ENCODE data around the gene KIF18B. TPM values are rescaled to one million over a fixed set of nuclear protein-coding genes. Genes with fewer than 3 reads are reported as not detected.

KIF18B gene
- total and polyA plus RNA-seq, 2 of the 13 experiments (the other 11 are each of a cell fraction or from before 2014, with no cell fraction given), result 15.2 to 15.3 TPM

- TF ChIP-seq RFX1 (IDR thresholded peaks at IDR 0.05) (peak; percentile 95), MIER3 (CRISPR knock-in tag; IDR thresholded peaks at IDR 0.05; ENCODE audit: borderline replicate concordance) (peak; percentile 98), THYN1 (CRISPR knock-in tag; IDR thresholded peaks at IDR 0.05; ENCODE audit: borderline replicate concordance, low read depth) (no peak), NR2C2 (CRISPR knock-in tag; IDR thresholded peaks at IDR 0.05; ENCODE audit: borderline replicate concordance) (peak; percentile 90), FOXO1 (CRISPR knock-in tag; IDR thresholded peaks at IDR 0.05) (peak; percentile 83), MNT (IDR thresholded peaks at IDR 0.05) (peak; percentile 82), ZBTB7B (CRISPR knock-in tag; IDR thresholded peaks at IDR 0.05) (no peak; the same call in 1 of the 2 replicates), CBX1 (IDR thresholded peaks at IDR 0.05; ENCODE audit: low read depth) (peak; percentile 74), ZNF276 (CRISPR knock-in tag; IDR thresholded peaks at IDR 0.05; ENCODE audit: low read depth) (peak; percentile 92; the same call in 1 of the 2 replicates), ZNF879 (CRISPR knock-in tag; IDR thresholded peaks at IDR 0.05) (no peak; the same call in 1 of the 2 replicates), ZNF382 (CRISPR knock-in tag; IDR thresholded peaks at IDR 0.05; ENCODE audit: borderline replicate concordance) (no peak)
- TF ChIP-seq, protein P1, sequence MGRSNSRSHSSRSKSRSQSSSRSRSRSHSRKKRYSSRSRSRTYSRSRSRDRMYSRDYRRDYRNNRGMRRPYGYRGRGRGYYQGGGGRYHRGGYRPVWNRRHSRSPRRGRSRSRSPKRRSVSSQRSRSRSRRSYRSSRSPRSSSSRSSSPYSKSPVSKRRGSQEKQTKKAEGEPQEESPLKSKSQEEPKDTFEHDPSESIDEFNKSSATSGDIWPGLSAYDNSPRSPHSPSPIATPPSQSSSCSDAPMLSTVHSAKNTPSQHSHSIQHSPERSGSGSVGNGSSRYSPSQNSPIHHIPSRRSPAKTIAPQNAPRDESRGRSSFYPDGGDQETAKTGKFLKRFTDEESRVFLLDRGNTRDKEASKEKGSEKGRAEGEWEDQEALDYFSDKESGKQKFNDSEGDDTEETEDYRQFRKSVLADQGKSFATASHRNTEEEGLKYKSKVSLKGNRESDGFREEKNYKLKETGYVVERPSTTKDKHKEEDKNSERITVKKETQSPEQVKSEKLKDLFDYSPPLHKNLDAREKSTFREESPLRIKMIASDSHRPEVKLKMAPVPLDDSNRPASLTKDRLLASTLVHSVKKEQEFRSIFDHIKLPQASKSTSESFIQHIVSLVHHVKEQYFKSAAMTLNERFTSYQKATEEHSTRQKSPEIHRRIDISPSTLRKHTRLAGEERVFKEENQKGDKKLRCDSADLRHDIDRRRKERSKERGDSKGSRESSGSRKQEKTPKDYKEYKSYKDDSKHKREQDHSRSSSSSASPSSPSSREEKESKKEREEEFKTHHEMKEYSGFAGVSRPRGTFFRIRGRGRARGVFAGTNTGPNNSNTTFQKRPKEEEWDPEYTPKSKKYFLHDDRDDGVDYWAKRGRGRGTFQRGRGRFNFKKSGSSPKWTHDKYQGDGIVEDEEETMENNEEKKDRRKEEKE (IDR thresholded peaks at IDR 0.05), result no peak
- TF ChIP-seq, protein P2, sequence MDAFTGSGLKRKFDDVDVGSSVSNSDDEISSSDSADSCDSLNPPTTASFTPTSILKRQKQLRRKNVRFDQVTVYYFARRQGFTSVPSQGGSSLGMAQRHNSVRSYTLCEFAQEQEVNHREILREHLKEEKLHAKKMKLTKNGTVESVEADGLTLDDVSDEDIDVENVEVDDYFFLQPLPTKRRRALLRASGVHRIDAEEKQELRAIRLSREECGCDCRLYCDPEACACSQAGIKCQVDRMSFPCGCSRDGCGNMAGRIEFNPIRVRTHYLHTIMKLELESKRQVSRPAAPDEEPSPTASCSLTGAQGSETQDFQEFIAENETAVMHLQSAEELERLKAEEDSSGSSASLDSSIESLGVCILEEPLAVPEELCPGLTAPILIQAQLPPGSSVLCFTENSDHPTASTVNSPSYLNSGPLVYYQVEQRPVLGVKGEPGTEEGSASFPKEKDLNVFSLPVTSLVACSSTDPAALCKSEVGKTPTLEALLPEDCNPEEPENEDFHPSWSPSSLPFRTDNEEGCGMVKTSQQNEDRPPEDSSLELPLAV (CRISPR knock-in tag; conservative IDR thresholded peaks at IDR 0.05; ENCODE audit: low read depth), result peak; percentile 77; the same call in 1 of the 2 replicates
- TF ChIP-seq, protein P3, sequence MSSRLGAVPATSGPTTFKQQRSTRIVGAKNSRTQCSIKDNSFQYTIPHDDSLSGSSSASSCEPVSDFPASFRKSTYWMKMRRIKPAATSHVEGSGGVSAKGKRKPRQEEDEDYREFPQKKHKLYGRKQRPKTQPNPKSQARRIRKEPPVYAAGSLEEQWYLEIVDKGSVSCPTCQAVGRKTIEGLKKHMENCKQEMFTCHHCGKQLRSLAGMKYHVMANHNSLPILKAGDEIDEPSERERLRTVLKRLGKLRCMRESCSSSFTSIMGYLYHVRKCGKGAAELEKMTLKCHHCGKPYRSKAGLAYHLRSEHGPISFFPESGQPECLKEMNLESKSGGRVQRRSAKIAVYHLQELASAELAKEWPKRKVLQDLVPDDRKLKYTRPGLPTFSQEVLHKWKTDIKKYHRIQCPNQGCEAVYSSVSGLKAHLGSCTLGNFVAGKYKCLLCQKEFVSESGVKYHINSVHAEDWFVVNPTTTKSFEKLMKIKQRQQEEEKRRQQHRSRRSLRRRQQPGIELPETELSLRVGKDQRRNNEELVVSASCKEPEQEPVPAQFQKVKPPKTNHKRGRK (CRISPR knock-in tag; IDR thresholded peaks at IDR 0.05), result 0 out of 2 replicates have a peak, but pooled peaks have one; percentile 44
- TF ChIP-seq, protein P4, sequence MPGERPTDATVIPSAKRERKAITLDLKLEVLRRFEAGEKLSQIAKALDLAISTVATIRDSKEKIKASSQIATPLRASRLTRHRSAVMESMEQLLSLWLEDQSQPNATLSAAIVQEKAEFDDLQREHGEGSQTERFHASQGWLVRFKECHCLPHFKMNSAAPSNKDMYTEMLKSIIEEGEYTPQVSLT (CRISPR knock-in tag; IDR thresholded peaks at IDR 0.05; ENCODE audit: borderline replicate concordance, low read depth), result no peak
- TF ChIP-seq, protein P5, sequence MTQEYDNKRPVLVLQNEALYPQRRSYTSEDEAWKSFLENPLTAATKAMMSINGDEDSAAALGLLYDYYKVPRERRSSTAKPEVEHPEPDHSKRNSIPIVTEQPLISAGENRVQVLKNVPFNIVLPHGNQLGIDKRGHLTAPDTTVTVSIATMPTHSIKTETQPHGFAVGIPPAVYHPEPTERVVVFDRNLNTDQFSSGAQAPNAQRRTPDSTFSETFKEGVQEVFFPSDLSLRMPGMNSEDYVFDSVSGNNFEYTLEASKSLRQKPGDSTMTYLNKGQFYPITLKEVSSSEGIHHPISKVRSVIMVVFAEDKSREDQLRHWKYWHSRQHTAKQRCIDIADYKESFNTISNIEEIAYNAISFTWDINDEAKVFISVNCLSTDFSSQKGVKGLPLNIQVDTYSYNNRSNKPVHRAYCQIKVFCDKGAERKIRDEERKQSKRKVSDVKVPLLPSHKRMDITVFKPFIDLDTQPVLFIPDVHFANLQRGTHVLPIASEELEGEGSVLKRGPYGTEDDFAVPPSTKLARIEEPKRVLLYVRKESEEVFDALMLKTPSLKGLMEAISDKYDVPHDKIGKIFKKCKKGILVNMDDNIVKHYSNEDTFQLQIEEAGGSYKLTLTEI (CRISPR knock-in tag; conservative IDR thresholded peaks at IDR 0.05), result no peak
These were observed 48.3 kb downstream of the KIF18B start, which contains the start of gene EFTUD2 (continued) for GRCh38 chr17:44899074-44899782.
